ENCODE data around the gene RAD50. TPM values are rescaled to one million over a fixed set of nuclear protein-coding genes. Genes with fewer than 3 reads are reported as not detected.
A peak's percentile ranks its signal among the peaks of the same experiment; 100 is the strongest.

RAD50 gene
- polyA plus RNA-seq, 1 experiment, result 25.3 TPM

- H3K27me3 ChIP-seq (ENCODE audit: control insufficient read depth, insufficient read depth, low read length), result peaks cover 3% of the 10 kb centered on the region
- no peak overlapping the region for H3K4me3 ChIP-seq (ENCODE audit: low read depth, low read length)
- ChIA-PET POLR2A (no interaction called here), CTCF (no interaction called here)
- H3K27ac ChIP-seq (ENCODE audit: low read depth, low read length), result no peak overlapping the region
- no peaks in the 10 kb centered on the region; the same call in 1 of the 2 replicates for H3K9me3 ChIP-seq (ENCODE audit: control insufficient read depth, insufficient read depth, low read length)
- TF ChIP-seq, protein P1, sequence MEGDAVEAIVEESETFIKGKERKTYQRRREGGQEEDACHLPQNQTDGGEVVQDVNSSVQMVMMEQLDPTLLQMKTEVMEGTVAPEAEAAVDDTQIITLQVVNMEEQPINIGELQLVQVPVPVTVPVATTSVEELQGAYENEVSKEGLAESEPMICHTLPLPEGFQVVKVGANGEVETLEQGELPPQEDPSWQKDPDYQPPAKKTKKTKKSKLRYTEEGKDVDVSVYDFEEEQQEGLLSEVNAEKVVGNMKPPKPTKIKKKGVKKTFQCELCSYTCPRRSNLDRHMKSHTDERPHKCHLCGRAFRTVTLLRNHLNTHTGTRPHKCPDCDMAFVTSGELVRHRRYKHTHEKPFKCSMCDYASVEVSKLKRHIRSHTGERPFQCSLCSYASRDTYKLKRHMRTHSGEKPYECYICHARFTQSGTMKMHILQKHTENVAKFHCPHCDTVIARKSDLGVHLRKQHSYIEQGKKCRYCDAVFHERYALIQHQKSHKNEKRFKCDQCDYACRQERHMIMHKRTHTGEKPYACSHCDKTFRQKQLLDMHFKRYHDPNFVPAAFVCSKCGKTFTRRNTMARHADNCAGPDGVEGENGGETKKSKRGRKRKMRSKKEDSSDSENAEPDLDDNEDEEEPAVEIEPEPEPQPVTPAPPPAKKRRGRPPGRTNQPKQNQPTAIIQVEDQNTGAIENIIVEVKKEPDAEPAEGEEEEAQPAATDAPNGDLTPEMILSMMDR (IDR thresholded peaks at IDR 0.05; ENCODE audit: low read depth, low read length), result no peak
- no peak for DNase-seq (ENCODE audit: low read depth, low spot score)
These were observed 96.9 kb downstream of the RAD50 start for GRCh38 chr5:132653716-132654115.

- TF ChIP-seq, protein P1 (IDR thresholded peaks at IDR 0.05; ENCODE audit: low read depth, low read length), result no peak
These were observed 99.3 kb downstream of the RAD50 start for GRCh38 chr5:132655821-132656773.

GRCh38 chr5:132656774-132657355, 100.1 kb downstream of the RAD50 start:
- Histone ChIP-seq H3K27ac (ENCODE audit: low read depth, low read length) (no peak overlapping the region), H3K27me3 (ENCODE audit: control insufficient read depth, insufficient read depth, low read length) (peaks cover 3% of the 10 kb centered on the region), H3K4me3 (ENCODE audit: low read depth, low read length) (no peak overlapping the region; the same call in 1 of the 2 replicates), H3K9me3 (ENCODE audit: control insufficient read depth, insufficient read depth, low read length) (no peaks in the 10 kb centered on the region; the same call in 1 of the 2 replicates)
- TF ChIP-seq, protein P1 (IDR thresholded peaks at IDR 0.05; ENCODE audit: low read depth, low read length), result no peak
- DNase-seq (ENCODE audit: low read depth, low spot score), result no peak
- ChIA-PET POLR2A (no interaction called here), CTCF (no interaction called here)

More at GRCh38 chr5:132655821-132656773, 99.3 kb downstream of the RAD50 start:
- Histone ChIP-seq H3K9me3 (ENCODE audit: control insufficient read depth, insufficient read depth, low read length) (no peaks in the 10 kb centered on the region; the same call in 1 of the 2 replicates), H3K27me3 (ENCODE audit: control insufficient read depth, insufficient read depth, low read length) (peaks cover 3% of the 10 kb centered on the region), H3K4me3 (ENCODE audit: low read depth, low read length) (peak overlapping the region; percentile 47), H3K27ac (ENCODE audit: low read depth, low read length) (no peak overlapping the region)
- DNase-seq (ENCODE audit: low read depth, low spot score), result no peak
- POLR2A ChIA-PET, result no interaction called here
- CTCF ChIA-PET, result no interaction called here

DNA sequence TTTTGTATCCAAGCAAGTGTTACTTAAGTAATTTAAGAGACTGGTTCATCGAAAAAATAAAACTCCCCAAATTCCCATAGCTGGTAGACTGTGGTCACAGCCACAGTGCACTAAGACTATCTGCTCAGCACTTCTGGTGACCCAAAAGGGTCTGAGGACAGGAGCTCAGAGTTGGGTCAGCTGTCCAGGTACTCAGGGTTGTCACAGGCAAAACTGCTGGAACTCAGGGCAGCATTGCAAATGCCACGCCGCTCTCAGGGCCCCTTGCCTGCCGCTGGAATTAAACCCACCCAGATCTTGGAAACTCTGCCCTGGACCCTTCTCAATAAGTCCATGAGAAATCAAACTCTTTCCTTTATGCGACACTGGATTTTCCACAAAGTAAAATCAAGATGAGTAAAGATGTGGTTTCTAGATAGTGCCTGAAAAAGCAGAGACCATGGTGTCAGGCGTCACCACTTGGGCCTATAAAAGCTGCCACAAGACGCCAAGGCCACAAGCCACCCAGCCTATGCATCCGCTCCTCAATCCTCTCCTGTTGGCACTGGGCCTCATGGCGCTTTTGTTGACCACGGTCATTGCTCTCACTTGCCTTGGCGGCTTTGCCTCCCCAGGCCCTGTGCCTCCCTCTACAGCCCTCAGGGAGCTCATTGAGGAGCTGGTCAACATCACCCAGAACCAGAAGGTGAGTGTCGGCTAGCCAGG, 101.1 kb downstream of the RAD50 start, which contains the start of gene IL13:
TSS of gene IL13 (plus strand) at position 498 of the 705 bp plus-strand sequence. CDS start at position 512, 14 bp downstream.
- CTCF ChIA-PET, result interaction anchor here (1.0 kb wide), 1 partner anchor 12 kb away, joined by 3 read pairs; no protein-coding TSS in a partner anchor
- DNase-seq (ENCODE audit: low read depth, low spot score), result no peak
- no peak within 1 kb of the TSS for H3K4me3 ChIP-seq (ENCODE audit: low read depth, low read length)
- no peaks in the 10 kb centered on the region; the same call in 1 of the 2 replicates for H3K9me3 ChIP-seq (ENCODE audit: control insufficient read depth, insufficient read depth, low read length)
- TF ChIP-seq, protein P1 (IDR thresholded peaks at IDR 0.05; ENCODE audit: low read depth, low read length), result no peak
- H3K27ac ChIP-seq (ENCODE audit: low read depth, low read length), result no peak within 1 kb of the TSS
- POLR2A ChIA-PET, result no interaction called here
- H3K27me3 ChIP-seq (ENCODE audit: control insufficient read depth, insufficient read depth, low read length), result peaks cover 3% of the 10 kb centered on the region
